Adrenal gland (tissue), 12 donors: ENCODE measurements around the gene BBS9. TPM values are rescaled to one million over a fixed set of nuclear protein-coding genes. Genes with fewer than 3 reads are reported as not detected.

ENCODE experiments used
- DNase-seq, 7 donors: peaks; one replicate each; pipeline ENCODE4 v3.0.0-alpha.2; 2019 to 2020
- H3K27ac ChIP-seq, 5 donors: fragments of 200-600 bp; sonication (generic) in 4 of 5; 1 replicate in 3 of 5; 2 replicates in 2 of 5; pipeline versions ENCODE4 v1.5.1 to v1.8.0; 2016 to 2020; ENCODE audit warnings: mild to moderate bottlenecking in 1 of 5
- H3K27me3 ChIP-seq: fragments of 200-600 bp; 2 replicates; pipeline ENCODE4 v1.8.0; 2021
- H3K36me3 ChIP-seq, 2 donors: fragments of 200-600 bp; replicated peaks in 1 of 2; 1 replicate in 1 of 2; 2 replicates in 1 of 2; pipeline versions ENCODE4 v1.5.1 to v1.8.0; 2018 to 2022
- H3K4me1 ChIP-seq, 2 donors: fragments of 200-600 bp; replicated peaks in 1 of 2; 1 replicate in 1 of 2; 2 replicates in 1 of 2; pipeline versions ENCODE4 v1.5.1 to v1.8.0; 2018 to 2021
- H3K4me3 ChIP-seq, 4 donors: fragments of 200-600 bp; sonication (generic) in 3 of 4; one replicate each; pipeline ENCODE4 v1.5.1; 2016 to 2018
- H3K9me3 ChIP-seq, 3 donors: fragments of 200-600 bp; sonication (generic) in 1 of 3; replicated peaks in 1 of 3; 1 replicate in 2 of 3; 2 replicates in 1 of 3; pipeline versions ENCODE4 v1.5.1 to v1.8.0; 2016 to 2021
- POLR2A ChIP-seq, 2 donors: fragments of 450-650 bp; IDR thresholded peaks; one replicate each; pipeline ENCODE4 v1.6.1; 2017; ENCODE audit warnings: antibody characterized with exemption in 2 of 2, mild to moderate bottlenecking in 2 of 2, moderate library complexity in 1 of 2
- WGBS, 4 donors: extraction: QIAGEN DNeasy Blood & Tissue Kit in 2 of 4; methylation state at CpG; one replicate each; pipeline versions ENCODE4 v1.1.5 to v1.1.7; 2013 to 2017; 5-methylcytosine and 5-hydroxymethylcytosine counted together
- intact Hi-C, 2 donors: fragments of 100-400 bp; cut with DNase I; formaldehyde crosslinking; loops; one replicate each; pipeline versions ENCODE4 v1.14.1 to v1.15.0; 2022 to 2023
- polyA plus RNA-seq, 3 donors: library from polyadenylated mRNA; stranded (reverse); fragments of 200-250 nt in 2 of 3; fragments of 350-450 nt in 1 of 3; fragmentation: Illumina TruSeq in 1 of 3; extraction: RNeasy Lipid Tissue Mini Kit (QIAGEN cat#74804) in 1 of 3; gene quantifications; one replicate each; pipeline ENCODE4 v1.2.3, GENCODE V29; 2013 to 2014
- total RNA-seq, 9 donors: library from RNA; depleted of rRNA in 4 of 9; stranded (reverse); fragments of >200 nt in 4 of 9; fragments of 120-200 nt in 1 of 9; fragmentation: NEBNext Ultra II Directional in 1 of 9; extraction: Animal tissue kit (Norgen Biotek cat#: 25700) in 1 of 9; gene quantifications; one replicate each; pipeline versions ENCODE4 v1.1.0 to v1.2.4, GENCODE V29; 2013 to 2023
- TF ChIP-seq, protein P1 (sequence below), 6 experiments: fragments of 450-650 bp in 4 of 6; fragments of 200-600 bp in 2 of 6; sonication (generic) in 1 of 6; IDR thresholded peaks; 1 replicate in 5 of 6; 2 replicates in 1 of 6; pipeline versions ENCODE4 v1.5.1 to v1.8.0; 2016 to 2021; ENCODE audit warnings: antibody characterized with exemption in 6 of 6, mild to moderate bottlenecking in 2 of 6, moderate library complexity in 1 of 6
- donor health status: healthy with polysubstance abuse.
- donor health status: Bipolar disorder and iron deficiency.
- donor health status: DM: yes; HTN: yes; CAD: no.
- donor health status: DM: no; HTN: no; CAD: no.
- donor health status: DM: no; HTN: no; CAD: no.
- donor health status: DM: yes; HTN: yes; CAD: no.

The BBS9 gene
- total and polyA plus RNA-seq, 12 donors, result 5.6 to 39.4 (median 21.7) TPM

DNA sequence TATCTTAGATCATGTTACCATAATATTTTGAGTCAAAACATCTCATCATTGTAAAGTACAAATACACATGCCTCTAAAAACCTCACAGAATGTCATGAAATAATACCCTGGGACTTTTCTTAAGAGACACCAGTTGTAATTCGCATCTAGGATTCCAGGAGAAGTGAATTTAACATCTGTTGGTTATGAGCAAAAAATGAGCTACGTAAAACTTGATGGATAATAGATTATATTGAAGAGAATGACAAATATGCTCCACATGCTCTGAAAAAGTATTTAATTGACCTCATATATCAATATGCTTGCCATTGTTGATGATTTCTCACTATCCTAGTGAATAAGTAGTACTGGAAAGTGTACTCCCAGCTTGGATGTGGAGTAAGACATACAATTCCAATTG lies 227.0 kb downstream of the BBS9 start:
- no peak for DNase-seq
- intact Hi-C loops, result no loop called here
- 91 to 98% (median 94%) methylated on average over 2 of the region's 2 CpGs for WGBS, 4 donors

DNA sequence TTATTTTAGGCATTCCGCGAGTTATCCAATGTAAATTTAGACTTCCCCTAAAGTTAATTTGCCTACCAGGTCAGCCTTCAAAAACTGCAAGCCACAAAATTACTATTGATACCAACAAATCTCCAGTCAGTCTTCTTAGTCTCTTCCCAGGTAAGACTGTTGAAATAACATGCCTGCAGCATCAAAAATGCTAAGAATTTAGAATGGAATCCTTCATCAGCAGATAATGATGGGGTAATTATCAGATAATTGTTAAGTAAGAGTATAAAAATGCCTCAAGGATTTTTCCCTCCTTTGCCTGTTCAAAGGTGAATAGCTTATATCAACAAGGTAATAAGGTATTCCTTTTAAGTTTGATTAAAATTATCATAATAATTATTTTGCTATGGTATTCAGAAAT lies 228.5 kb downstream of the BBS9 start:
- Histone ChIP-seq H3K27me3 (no peaks in the 10 kb centered on the region), H3K4me1 (no peaks in the 10 kb centered on the region), H3K27ac (no peak overlapping the region), H3K4me3 (no peak overlapping the region), H3K36me3 (no peaks in the 10 kb centered on the region), H3K9me3 (no peaks in the 10 kb centered on the region)
- WGBS, 4 donors, result 96 to 99% (median 97%) methylated on average over 2 of the region's 2 CpGs
- TF ChIP-seq, protein P1, sequence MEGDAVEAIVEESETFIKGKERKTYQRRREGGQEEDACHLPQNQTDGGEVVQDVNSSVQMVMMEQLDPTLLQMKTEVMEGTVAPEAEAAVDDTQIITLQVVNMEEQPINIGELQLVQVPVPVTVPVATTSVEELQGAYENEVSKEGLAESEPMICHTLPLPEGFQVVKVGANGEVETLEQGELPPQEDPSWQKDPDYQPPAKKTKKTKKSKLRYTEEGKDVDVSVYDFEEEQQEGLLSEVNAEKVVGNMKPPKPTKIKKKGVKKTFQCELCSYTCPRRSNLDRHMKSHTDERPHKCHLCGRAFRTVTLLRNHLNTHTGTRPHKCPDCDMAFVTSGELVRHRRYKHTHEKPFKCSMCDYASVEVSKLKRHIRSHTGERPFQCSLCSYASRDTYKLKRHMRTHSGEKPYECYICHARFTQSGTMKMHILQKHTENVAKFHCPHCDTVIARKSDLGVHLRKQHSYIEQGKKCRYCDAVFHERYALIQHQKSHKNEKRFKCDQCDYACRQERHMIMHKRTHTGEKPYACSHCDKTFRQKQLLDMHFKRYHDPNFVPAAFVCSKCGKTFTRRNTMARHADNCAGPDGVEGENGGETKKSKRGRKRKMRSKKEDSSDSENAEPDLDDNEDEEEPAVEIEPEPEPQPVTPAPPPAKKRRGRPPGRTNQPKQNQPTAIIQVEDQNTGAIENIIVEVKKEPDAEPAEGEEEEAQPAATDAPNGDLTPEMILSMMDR (IDR thresholded peaks at IDR 0.05), result no peak
- no peak for TF ChIP-seq POLR2A (IDR thresholded peaks at IDR 0.05)
- intact Hi-C loops, result no loop called here
- DNase-seq, result no peak

More for the DNA sequence above, 227.0 kb downstream of the BBS9 start:
- no peaks in the 10 kb centered on the region for H3K27me3 ChIP-seq
- H3K4me3 ChIP-seq, result no peak overlapping the region
- no peaks in the 10 kb centered on the region for H3K4me1 ChIP-seq
- H3K9me3 ChIP-seq, result peaks cover 0 to 6% (median 0%) of the 10 kb centered on the region in 3 donors
- TF ChIP-seq POLR2A (IDR thresholded peaks at IDR 0.05), result no peak
- TF ChIP-seq, protein P1 (IDR thresholded peaks at IDR 0.05), result no peak
- H3K27ac ChIP-seq, result no peak overlapping the region
- H3K36me3 ChIP-seq, result no peaks in the 10 kb centered on the region

DNA sequence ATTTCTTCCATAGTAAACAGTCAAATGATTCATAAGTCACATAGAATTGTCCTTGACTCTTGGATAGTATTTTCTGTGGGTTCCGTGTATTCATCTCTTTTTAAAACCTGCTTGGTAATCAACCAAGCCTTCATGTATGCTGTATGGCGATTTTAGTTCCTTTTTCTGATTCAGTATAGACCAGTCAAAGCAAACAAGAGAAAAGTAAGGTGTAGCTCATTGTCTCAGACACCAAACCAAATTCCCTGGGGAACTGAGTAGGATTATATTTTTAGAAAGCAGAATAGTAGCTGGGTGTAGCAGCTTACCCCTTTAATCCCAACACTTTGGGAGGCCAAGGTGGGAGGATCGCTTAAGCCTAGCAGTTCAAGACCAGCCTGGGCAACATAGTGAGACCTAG lies 240.5 kb downstream of the BBS9 start:
- Histone ChIP-seq H3K27ac (no peak overlapping the region), H3K9me3 (no peaks in the 10 kb centered on the region), H3K36me3 (no peaks in the 10 kb centered on the region), H3K4me3 (no peak overlapping the region), H3K4me1 (no peaks in the 10 kb centered on the region), H3K27me3 (no peaks in the 10 kb centered on the region)
- no peak for DNase-seq
- 79 to 90% (median 84%) methylated on average over 3 of the region's 3 CpGs for WGBS, 4 donors
- intact Hi-C loops, result no loop called here
- no peak for TF ChIP-seq POLR2A (IDR thresholded peaks at IDR 0.05)
- TF ChIP-seq, protein P1 (IDR thresholded peaks at IDR 0.05), result no peak

DNA sequence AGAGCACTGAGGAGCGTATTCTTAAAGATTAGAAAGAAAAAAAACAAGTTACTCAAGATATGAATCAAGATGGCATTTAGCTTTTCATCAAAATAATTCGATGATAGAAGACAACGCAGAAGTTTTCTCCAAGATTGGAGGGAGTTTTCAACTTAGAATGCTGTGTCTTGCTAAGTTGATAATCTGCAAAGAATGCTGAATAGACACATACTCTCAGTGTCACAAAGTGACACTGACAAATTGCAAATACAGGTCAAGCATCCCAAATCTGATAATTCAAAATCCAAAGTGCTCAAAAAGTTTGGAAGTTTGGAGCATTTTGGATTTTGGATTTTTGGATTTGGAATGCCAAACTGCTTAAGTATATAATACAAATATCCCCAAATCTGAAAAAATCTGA lies 243.8 kb downstream of the BBS9 start:
- TF ChIP-seq, protein P1 (IDR thresholded peaks at IDR 0.05), result no peak
- no peak for TF ChIP-seq POLR2A (IDR thresholded peaks at IDR 0.05)
- 93 to 95% (median 94%) methylated on average over 3 of the region's 3 CpGs for WGBS, 4 donors
- no peaks in the 10 kb centered on the region for H3K4me1 ChIP-seq
- H3K36me3 ChIP-seq, result no peaks in the 10 kb centered on the region
- H3K27ac ChIP-seq, result no peak overlapping the region
- no peaks in the 10 kb centered on the region for H3K9me3 ChIP-seq
- DNase-seq, result no peak
- H3K4me3 ChIP-seq, result no peak overlapping the region
- no peaks in the 10 kb centered on the region for H3K27me3 ChIP-seq
- intact Hi-C loops, result no loop called here
